Muscle layer of colon (tissue), 2 donors: Measurements from ENCODE around the gene KRTAP10-7.
"Not testable (repeated sequence)": the region's sequence is repeated elsewhere in the genome, so short reads cannot be mapped to it uniquely, and the experiment has no call there.

Source experiments
- H3K27ac ChIP-seq: one replicate; pipeline ENCODE4 v1.7.0; 2013; ENCODE audit warnings: low read depth, mild to moderate bottlenecking, low read length, moderate library complexity
- H3K27me3 ChIP-seq, 2 donors: one replicate each; pipeline ENCODE4 v1.7.0; 2013; ENCODE audit warnings: low read length in 2 of 2, mild to moderate bottlenecking in 2 of 2; ENCODE audit not compliant: insufficient read depth in 2 of 2, control insufficient read depth in 1 of 2
- H3K36me3 ChIP-seq: one replicate; pipeline ENCODE4 v1.7.0; 2013; ENCODE audit warnings: mild to moderate bottlenecking, low read length; ENCODE audit not compliant: insufficient read depth
- H3K4me1 ChIP-seq: one replicate; pipeline ENCODE4 v1.7.0; 2013; ENCODE audit warnings: mild to moderate bottlenecking, low read length; ENCODE audit not compliant: insufficient read depth
- H3K4me3 ChIP-seq, 2 donors: one replicate each; pipeline ENCODE4 v1.7.0; 2013; ENCODE audit warnings: low read length in 2 of 2, low read depth in 1 of 2, mild to moderate bottlenecking in 1 of 2, moderate library complexity in 1 of 2
- H3K9ac ChIP-seq: one replicate; pipeline ENCODE4 v1.7.0; 2013; ENCODE audit warnings: low read length
- H3K9me3 ChIP-seq: one replicate; pipeline ENCODE4 v1.7.0; 2013; ENCODE audit warnings: mild to moderate bottlenecking, low read length
- donor health status: abdominal sarcoma.
- donor health status: Adenocarcinoma of cecum.

The KRTAP10-7 gene

DNA sequence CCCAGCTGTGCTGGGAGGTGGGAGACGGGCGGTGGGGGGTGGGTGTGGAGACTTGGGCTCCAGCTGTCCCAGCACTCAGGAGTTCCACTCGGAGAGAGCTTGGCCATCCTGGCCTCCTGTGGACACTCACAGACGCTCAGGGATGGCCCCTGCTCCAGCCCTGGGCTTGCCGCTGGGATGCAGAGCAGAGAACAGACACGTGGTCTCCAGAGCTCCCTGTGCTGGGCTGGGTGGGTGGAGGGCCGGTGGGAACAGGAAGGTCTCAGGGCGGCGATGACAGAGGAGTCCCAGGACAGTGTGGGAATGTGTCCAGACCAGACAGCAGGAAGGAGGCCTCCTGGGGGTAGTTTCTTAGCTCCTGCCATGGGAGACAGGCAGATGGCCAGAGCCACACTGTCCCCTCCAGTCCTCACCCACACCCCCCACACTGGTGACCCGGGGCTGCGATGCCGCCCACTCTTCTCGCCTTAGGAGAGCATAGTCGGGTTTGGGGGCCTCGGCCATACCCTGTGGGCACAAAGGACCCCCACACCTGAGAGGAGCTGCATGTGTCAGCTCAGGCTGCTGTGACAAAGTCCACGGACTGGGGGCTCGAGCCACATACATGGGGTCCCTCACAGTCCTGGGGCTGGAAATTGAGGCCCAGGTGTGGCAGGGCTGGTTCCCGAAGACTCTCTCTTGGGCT, 28.5 kb downstream of the KRTAP10-7 start:
- no peak overlapping the region for H3K4me3 ChIP-seq
- no peaks in the 10 kb centered on the region for H3K4me1 ChIP-seq
- H3K27me3 ChIP-seq: peaks cover 0 to 21% of the 10 kb centered on the region in 2 donors
- no peak overlapping the region for H3K27ac ChIP-seq
- H3K36me3 ChIP-seq: no peaks in the 10 kb centered on the region
- H3K9ac ChIP-seq: no peak overlapping the region
- H3K9me3 ChIP-seq: no peaks in the 10 kb centered on the region

DNA sequence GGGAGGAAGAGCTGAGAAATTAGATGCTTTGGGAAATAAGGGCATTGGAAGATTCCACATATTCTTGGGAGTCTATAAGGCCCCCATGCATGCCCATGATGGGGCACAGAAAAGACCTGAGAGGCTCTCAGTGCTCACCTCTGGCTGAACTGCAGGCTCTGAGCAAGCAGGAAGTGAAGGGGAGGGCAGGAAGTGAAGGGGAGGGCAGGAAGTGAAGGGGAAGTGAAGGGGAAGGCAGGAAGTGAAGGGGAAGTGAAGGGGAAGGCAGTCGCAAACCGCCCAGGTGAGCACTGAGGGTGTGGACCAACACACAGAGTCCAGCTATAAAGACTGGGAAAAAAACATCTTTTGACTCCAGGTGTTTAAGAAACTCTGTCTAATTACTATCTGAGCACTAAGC, 30.0 kb downstream of the KRTAP10-7 start:
- Histone ChIP-seq H3K4me1 (no peaks in the 10 kb centered on the region), H3K27ac (no peak overlapping the region), H3K9me3 (no peaks in the 10 kb centered on the region), H3K9ac (no peak overlapping the region), H3K36me3 (no peaks in the 10 kb centered on the region), H3K4me3 (no peak overlapping the region), H3K27me3 (peaks cover 0 to 21% of the 10 kb centered on the region in 2 donors)

DNA sequence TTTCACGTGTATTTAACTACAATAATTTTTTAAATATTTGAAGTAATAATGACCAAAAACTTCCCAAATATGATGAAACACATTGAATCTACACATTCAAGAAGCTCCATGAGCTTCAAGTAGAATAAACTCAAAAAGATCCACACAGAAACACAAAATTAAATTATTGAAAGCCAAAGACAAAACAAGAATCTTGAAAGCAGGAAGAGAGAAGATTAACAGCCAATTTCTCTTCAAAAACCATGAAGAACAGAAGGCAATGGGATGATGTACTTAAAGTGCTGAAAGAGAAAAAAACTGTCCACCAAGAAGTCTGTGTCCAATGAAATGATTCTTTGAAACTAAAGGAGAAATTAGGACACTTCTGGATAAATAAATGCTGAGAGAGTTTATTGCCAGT, 31.7 kb downstream of the KRTAP10-7 start:
- no peaks in the 10 kb centered on the region for H3K36me3 ChIP-seq
- no peaks in the 10 kb centered on the region for H3K4me1 ChIP-seq

DNA sequence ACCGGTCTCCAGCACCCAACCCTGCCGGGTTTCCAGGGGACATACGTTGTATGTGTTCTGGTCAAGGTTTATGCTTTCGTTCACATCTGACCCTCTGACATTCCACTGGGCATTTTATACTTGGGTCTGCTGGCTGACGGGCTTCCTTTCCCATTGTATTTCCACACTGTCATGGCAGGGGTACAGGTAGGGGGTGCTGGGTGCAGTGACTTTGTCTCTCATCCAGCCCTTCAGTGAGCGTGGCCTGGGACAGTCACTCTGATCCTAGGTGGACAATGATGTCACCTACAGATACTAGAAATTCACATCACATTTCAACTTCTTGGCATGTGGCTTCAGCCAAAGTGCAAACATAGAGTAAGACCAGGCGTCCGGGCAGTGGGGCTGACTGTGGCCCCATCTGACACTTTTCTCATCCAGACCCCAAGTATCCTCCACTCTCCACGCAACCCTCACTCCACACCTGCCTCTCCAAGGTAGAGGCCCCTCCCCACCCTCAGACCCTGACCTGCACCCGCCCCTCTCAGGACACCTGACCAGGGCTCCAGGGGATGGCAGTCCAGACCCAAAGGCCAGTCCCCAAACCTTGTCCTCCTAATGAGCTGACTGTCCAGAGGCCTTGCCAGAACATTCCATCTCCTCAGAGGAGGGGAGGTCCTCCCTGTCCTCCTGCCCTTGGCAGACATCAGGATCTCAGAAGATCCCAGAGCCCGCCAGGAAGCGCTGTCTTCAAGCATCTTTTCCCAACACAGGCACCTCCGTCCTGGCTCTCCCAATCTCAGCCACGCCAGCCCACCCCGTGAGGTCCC, 36.0 kb downstream of the KRTAP10-7 start:
- H3K27me3 ChIP-seq: peaks cover 0 to 4% of the 10 kb centered on the region in 2 donors
- no peak overlapping the region for H3K27ac ChIP-seq

More for the DNA sequence above, 31.7 kb downstream of the KRTAP10-7 start:
- H3K4me3 ChIP-seq: no peak overlapping the region
- H3K9me3 ChIP-seq: no peaks in the 10 kb centered on the region
- no peak overlapping the region for H3K27ac ChIP-seq
- peaks cover 0 to 24% of the 10 kb centered on the region in 2 donors for H3K27me3 ChIP-seq
- no peak overlapping the region for H3K9ac ChIP-seq

DNA sequence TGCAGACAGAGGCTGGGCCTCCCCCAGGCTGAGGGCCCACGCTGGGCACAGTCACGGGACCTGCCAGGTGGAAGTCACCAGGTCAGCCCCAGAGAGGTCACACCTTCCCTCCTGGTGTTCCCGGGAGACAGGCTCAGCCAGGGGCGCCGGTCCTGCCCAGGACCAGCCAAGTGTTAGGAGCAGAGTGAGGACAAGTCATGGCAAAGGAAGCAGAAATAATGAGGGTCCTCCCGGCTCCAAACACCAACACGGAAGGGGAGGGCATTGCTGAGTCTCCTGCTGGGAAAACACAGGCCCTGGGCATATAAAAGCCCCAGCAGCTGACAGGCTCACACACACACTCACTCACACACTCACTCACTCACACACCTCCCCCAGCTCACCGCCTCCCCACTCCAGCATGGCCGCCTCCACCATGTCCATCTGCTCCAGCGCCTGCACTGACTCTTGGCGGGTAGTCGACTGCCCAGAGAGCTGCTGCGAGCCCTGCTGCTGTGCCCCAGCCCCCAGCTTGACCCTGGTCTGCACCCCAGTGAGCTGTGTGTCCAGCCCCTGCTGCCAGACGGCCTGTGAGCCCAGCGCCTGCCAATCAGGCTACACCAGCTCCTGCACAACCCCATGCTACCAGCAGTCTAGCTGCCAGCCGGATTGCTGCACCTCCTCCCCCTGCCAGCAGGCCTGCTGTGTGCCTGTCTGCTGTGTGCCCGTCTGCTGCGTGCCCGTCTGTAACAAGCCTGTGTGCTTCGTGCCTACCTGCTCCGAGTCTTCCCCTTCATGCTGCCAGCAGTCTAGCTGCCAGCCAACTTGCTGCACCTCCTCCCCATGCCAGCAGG, 36.8 kb downstream of the KRTAP10-7 start, which contains the start of gene KRTAP10-10:
Gene KRTAP10-10, plus strand, starts transcription at position 339 of the 833 bp plus-strand sequence. Its CDS starts 62 bp downstream, at position 401.
- Histone ChIP-seq H3K4me3 (no peak within 1 kb of the TSS), H3K27ac (no peak within 1 kb of the TSS), H3K36me3 (no peaks in the 10 kb centered on the region), H3K27me3 (peaks cover 0 to 4% of the 10 kb centered on the region in 2 donors), H3K9ac (no peak within 1 kb of the TSS), H3K4me1 (no peaks in the 10 kb centered on the region), H3K9me3 (no peaks in the 10 kb centered on the region)

More for the DNA sequence above, 36.0 kb downstream of the KRTAP10-7 start:
- H3K36me3 ChIP-seq: no peaks in the 10 kb centered on the region
- H3K9me3 ChIP-seq: no peaks in the 10 kb centered on the region
- H3K4me1 ChIP-seq: no peaks in the 10 kb centered on the region
- H3K9ac ChIP-seq: no peak overlapping the region
- no peak overlapping the region for H3K4me3 ChIP-seq

DNA sequence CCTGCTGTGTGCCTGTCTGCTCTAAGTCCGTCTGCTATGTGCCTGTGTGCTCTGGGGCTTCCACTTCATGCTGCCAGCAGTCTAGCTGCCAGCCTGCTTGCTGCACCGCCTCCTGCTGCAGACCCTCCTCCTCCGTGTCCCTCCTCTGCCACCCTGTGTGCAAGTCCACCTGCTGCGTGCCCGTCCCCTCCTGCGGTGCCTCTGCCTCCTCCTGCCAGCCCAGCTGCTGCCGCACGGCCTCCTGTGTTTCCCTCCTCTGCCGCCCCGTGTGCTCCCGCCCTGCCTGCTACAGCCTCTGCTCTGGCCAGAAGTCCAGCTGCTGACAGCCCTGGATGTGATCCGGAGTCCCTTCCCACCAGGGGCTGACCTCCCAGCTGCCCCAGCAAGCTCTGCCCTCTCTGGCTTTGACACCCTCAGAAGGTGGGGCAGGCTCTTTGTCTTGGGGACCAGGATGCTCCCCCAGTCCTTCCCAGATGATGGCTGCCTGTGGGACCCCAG, 37.5 kb downstream of the KRTAP10-7 start:
- H3K4me1 ChIP-seq, H3K36me3 ChIP-seq, H3K9ac ChIP-seq, H3K9me3 ChIP-seq, H3K4me3 ChIP-seq, H3K27me3 ChIP-seq, H3K27ac ChIP-seq: not testable (repeated sequence)

DNA sequence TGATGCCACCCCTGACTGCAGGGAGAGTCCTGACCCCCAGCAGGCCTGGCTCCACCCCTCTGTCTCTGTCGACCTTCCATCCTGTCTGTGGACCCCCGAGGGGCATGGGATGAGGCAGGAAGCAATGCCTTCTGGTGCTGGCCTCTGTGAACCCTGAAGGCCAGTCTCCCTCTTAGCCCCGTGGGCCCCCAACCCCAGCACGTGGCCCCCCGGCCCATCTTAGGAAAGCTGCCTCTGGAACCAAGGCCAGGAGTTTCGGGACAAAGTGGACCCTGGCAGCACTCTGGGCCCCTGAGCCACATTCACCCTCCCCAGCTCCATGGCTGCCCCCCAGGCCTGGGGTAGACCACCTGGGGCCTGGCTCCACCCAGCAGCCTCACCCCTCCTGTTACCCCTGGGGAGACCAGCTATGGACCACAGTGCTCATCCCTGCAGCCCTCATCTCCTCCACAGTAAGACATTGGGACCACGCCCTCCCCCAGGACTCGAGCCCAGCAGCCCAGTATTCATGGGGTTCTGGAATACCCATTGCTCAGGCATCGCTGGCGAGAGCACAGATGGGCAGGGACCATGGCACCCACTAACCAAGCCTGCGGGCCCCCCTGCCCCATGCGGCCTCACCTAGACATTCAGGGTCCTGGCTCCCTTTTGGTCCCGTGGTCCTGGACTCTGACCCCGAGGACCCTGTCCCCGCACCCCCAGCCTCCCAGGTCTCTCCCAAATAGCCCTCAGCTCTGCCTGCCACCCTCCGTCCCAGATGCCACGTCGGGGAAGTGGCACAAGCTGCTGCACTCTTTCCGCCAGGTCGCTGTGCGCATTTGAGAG, 38.3 kb downstream of the KRTAP10-7 start:
- not testable (repeated sequence) for H3K27ac ChIP-seq, H3K36me3 ChIP-seq, H3K27me3 ChIP-seq, H3K4me3 ChIP-seq, H3K9me3 ChIP-seq, H3K4me1 ChIP-seq, H3K9ac ChIP-seq

DNA sequence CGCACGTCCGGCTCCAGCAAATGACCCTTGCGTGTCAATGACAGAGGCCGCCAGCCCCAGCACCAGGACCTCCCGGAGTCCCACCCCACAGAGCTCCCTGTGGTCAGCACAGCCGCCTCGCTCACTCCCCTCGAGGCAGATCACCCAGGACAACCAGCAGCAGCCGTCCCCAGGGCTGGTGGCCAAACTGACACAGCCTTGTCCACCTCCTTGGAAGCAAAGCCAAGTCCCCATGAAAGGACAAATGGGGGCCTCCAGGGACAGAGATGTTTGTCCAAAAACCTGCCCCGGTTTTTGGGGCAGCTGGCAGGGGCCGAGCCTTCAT, 38.9 kb downstream of the KRTAP10-7 start:
- H3K27me3 ChIP-seq: peaks cover 0 to 4% of the 10 kb centered on the region in 2 donors
- H3K27ac ChIP-seq: no peak overlapping the region
- no peaks in the 10 kb centered on the region for H3K36me3 ChIP-seq
- no peak overlapping the region for H3K9ac ChIP-seq
- no peaks in the 10 kb centered on the region for H3K4me1 ChIP-seq
- no peaks in the 10 kb centered on the region for H3K9me3 ChIP-seq
- no peak overlapping the region for H3K4me3 ChIP-seq

DNA sequence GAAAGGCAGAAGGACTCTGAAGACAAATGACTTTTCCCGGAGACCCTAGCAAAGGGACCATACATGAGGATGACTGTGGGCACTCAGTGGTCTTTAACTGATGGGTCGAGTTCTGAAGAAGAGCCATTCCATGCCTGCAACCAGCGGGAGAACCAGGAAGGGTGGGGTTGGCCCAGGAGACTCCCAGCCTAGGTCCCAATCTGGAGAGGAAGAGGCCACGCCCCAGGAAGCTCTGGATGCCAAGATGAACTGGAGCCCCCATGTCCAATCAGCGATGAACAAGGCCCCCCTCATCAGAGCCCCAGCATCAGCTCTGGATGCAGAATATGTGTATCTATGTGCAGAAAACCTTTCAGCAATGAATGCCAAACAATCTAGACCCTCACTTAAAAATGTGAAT, 40.4 kb downstream of the KRTAP10-7 start:
- Histone ChIP-seq H3K27me3 (peaks cover 0 to 4% of the 10 kb centered on the region in 2 donors), H3K27ac (no peak overlapping the region), H3K9ac (no peak overlapping the region), H3K4me1 (no peaks in the 10 kb centered on the region), H3K4me3 (no peak overlapping the region), H3K9me3 (peaks cover 9% of the 10 kb centered on the region), H3K36me3 (no peaks in the 10 kb centered on the region)

DNA sequence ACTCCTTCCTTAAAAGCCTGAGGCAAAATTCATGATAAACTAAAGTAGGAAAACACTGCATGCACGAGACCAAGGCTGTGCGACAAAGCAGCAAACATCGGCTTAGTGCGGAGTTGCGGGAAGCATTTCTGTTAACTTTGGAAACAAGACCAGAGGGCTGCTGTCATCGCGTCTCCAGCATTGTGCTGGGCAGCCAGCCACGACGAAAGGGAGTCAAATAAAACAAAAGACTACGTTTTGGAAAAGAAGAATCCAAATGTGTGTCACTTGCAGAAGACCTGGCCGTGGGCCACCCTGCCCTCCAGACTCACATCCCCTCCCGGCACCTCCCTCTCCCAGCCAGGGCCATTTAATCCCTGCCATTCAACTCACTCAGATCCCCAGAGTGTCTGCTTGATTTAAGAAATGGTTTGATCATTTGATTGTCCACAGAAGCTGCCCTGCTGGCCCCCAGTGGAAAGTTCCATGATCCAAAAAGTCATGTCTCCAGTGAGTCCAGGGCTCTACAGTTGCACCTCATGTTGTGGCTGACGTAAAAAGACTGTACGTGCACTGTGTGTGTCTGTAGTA, 43.4 kb downstream of the KRTAP10-7 start:
- H3K9ac ChIP-seq: no peak overlapping the region
- peaks cover 0 to 7% of the 10 kb centered on the region in 2 donors for H3K27me3 ChIP-seq
- no peaks in the 10 kb centered on the region for H3K4me1 ChIP-seq
- peaks cover 9% of the 10 kb centered on the region for H3K9me3 ChIP-seq
- H3K4me3 ChIP-seq: no peak overlapping the region
- H3K27ac ChIP-seq: no peak overlapping the region
- no peaks in the 10 kb centered on the region for H3K36me3 ChIP-seq
